Adipocyte (in vitro differentiated cells): ENCODE data around the gene BBS2.

Experiments used
- DNase-seq: peaks from one replicate; pipeline ENCODE4 v3.0.0-alpha.2; 2015; ENCODE audit warnings: low read depth
- H3K27me3 ChIP-seq: replicated peaks from 2 replicates; pipeline ENCODE4 v1.7.0; 2013; ENCODE audit warnings: mild to moderate bottlenecking, low read length, moderate library complexity; ENCODE audit not compliant: control insufficient read depth, insufficient read depth
- H3K36me3 ChIP-seq: 2 replicates; pipeline ENCODE4 v1.7.0; 2013; ENCODE audit warnings: low read length, mild to moderate bottlenecking, moderate library complexity; ENCODE audit not compliant: control insufficient read depth, insufficient read depth, severe bottlenecking
- H3K4me1 ChIP-seq: 2 replicates; pipeline ENCODE4 v1.7.0; 2013; ENCODE audit warnings: mild to moderate bottlenecking, low read length, moderate library complexity; ENCODE audit not compliant: control insufficient read depth, insufficient read depth
- H3K4me3 ChIP-seq: 2 replicates; pipeline ENCODE4 v1.7.0; 2013; ENCODE audit warnings: mild to moderate bottlenecking, low read length, moderate library complexity
- H3K9ac ChIP-seq: 2 replicates; pipeline ENCODE4 v1.7.0; 2013; ENCODE audit warnings: mild to moderate bottlenecking, low read length, moderate library complexity
- H3K9me3 ChIP-seq: 2 replicates; pipeline ENCODE4 v1.7.0; 2013; ENCODE audit warnings: mild to moderate bottlenecking, low read length, moderate library complexity; ENCODE audit not compliant: control insufficient read depth

Gene BBS2

DNA sequence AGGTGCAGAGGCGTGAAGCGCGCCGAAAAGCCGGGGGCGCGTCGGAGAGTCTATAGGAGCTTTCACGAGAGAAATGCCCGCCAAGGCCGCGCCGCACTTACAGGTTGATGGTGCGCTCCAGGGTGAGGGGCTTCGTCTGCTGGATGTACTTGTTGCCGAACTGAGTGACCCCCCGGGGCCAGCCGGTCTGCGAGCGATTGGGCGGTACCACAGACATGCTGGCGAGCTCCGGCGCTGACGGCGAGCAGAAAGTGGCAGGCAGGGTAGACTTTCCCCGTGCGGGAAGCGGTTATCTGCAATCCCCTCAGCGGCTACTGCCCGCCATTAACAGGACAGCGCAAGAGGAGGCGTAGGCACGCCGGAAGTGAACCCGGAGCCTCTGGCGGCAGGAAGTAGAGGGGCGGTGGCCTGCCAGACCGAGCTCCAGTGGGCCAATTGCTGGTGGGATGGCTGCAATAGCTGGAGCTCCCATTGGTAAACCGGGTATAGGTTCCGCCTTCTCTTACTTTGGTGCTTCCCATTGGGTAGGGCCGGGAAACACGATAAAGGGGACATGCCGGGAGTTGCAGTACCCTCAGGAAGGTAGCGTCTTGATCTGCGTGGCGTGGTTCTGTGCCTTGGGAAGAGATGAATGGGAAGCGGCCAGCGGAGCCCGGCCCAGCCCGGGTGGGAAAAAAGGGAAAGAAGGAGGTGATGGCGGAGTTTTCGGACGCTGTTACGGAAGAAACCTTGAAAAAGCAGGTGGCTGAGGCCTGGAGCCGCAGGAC is 68.7 kb downstream of the BBS2 start, which contains the start of the genes NUDT21 and OGFOD1:
Gene NUDT21, minus strand, starts transcription at position 347 of the 767 bp plus-strand sequence. Its CDS starts 130 bp downstream, at position 217.
Gene OGFOD1, plus strand, starts transcription at position 569 of the 767 bp plus-strand sequence. Its CDS starts 59 bp downstream, at position 628.
- Histone ChIP-seq H3K4me1 (peaks cover 28% of the 10 kb centered on the region), H3K9ac (peak within 1 kb of the TSS; percentile 92), H3K4me3 (peak within 1 kb of the TSS; percentile 89), H3K36me3 (peaks cover 44% of the 10 kb centered on the region), H3K27me3 (no peaks in the 10 kb centered on the region), H3K9me3 (no peaks in the 10 kb centered on the region)
- peak; percentile 99 for DNase-seq

- Histone ChIP-seq H3K9me3 (no peaks in the 10 kb centered on the region), H3K36me3 (peaks cover 44% of the 10 kb centered on the region), H3K4me3 (peak overlapping the region; percentile 89), H3K9ac (peak overlapping the region; percentile 92), H3K4me1 (peaks cover 28% of the 10 kb centered on the region), H3K27me3 (no peaks in the 10 kb centered on the region)
- peak; percentile 57 for DNase-seq
These were observed 69.4 kb downstream of the BBS2 start for GRCh38 chr16:56450275-56450985.

- peaks cover 36% of the 10 kb centered on the region for H3K36me3 ChIP-seq
- no peaks in the 10 kb centered on the region for H3K9me3 ChIP-seq
- H3K4me3 ChIP-seq = no peak overlapping the region
- peaks cover 26% of the 10 kb centered on the region for H3K4me1 ChIP-seq
- no peak for DNase-seq
- H3K9ac ChIP-seq = no peak overlapping the region
- no peaks in the 10 kb centered on the region for H3K27me3 ChIP-seq
These were observed 71.8 kb downstream of the BBS2 start for GRCh38 chr16:56448005-56448404.

DNA sequence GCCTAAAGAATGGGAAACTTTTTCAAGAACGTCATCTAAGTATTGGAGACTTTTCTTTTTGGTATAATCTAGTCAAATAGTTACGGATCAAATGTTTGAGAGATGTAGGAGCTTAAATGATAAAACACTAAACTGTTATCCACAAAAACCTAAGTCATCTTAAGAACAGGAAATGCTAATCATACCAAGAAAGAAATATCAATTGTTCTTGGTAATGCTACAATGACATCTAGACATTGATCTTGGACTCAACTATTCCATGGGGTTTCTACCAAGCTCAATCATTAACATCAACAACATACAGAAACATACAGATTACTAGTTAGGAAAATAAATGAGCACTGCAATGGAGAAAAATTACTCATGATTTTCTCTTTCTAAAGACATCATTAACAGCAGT is 72.5 kb downstream of the BBS2 start:
- Histone ChIP-seq H3K9ac (no peak overlapping the region), H3K27me3 (no peaks in the 10 kb centered on the region), H3K4me3 (no peak overlapping the region), H3K36me3 (peaks cover 42% of the 10 kb centered on the region), H3K4me1 (peaks cover 19% of the 10 kb centered on the region), H3K9me3 (no peaks in the 10 kb centered on the region)
- no peak for DNase-seq

DNA sequence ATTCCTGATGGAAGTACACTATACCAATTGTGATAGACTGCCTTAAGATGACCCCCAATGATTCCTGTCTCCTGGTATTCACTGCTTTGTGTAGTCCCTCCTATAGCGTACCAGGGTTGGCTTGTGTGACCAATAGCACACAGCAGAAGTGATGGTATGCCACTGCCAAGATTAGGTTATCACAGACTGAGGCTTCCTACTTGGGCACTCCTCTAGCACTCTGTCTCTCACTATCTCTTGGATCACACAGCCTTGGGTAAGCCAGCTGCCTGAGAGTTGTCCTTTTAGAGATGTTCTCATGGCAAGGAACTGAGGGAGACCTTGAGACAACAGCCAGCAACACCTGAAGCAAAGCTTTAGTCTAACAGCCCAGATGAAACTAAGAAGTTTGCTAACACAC is 81.8 kb downstream of the BBS2 start:
- DNase-seq = no peak
- Histone ChIP-seq H3K9ac (no peak overlapping the region), H3K9me3 (no peaks in the 10 kb centered on the region), H3K27me3 (no peaks in the 10 kb centered on the region), H3K4me3 (no peak overlapping the region), H3K36me3 (peaks cover 73% of the 10 kb centered on the region), H3K4me1 (no peaks in the 10 kb centered on the region)

- H3K27me3 ChIP-seq = no peaks in the 10 kb centered on the region
- DNase-seq = no peak
- H3K9ac ChIP-seq = no peak overlapping the region
- H3K9me3 ChIP-seq = no peaks in the 10 kb centered on the region
- peaks cover 75% of the 10 kb centered on the region for H3K36me3 ChIP-seq
- H3K4me1 ChIP-seq = no peaks in the 10 kb centered on the region
- H3K4me3 ChIP-seq = no peak overlapping the region
These were observed 83.6 kb downstream of the BBS2 start for GRCh38 chr16:56436258-56436657.
